WI38 (cell line): ENCODE data around the gene DCLK1.

Experiments used
- H3K4me3 ChIP-seq: 2 replicates; pipeline ENCODE4 v1.5.1; 2011; ENCODE audit warnings: low read depth, mild to moderate bottlenecking, control low read depth, low read length
- TF ChIP-seq, protein P1 (sequence below): IDR thresholded peaks from 2 replicates; pipeline ENCODE4 v1.5.1; 2012; ENCODE audit warnings: low read depth, mild to moderate bottlenecking, control low read depth, low read length

The DCLK1 gene

DNA sequence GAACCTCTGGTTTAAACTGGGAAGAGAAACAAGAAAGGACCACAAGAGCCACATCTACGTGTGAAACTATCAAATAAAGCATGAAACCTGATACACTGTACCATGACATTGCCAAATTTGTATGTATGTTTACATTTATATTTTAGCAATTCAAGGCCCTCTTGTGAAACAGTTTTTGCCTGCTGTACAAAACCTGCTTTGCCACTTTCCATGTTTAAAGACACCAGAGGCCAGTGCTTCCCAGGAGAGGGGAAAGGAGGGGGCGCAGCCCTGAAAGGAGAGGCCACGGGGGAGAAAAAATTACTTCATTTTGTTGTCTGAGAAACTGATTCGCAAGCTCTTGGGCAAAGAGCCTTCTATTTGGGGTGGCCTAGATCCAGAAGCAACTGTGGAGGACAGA is 124.8 kb downstream of the DCLK1 start:
- no peak overlapping the region for H3K4me3 ChIP-seq
- TF ChIP-seq, protein P1, sequence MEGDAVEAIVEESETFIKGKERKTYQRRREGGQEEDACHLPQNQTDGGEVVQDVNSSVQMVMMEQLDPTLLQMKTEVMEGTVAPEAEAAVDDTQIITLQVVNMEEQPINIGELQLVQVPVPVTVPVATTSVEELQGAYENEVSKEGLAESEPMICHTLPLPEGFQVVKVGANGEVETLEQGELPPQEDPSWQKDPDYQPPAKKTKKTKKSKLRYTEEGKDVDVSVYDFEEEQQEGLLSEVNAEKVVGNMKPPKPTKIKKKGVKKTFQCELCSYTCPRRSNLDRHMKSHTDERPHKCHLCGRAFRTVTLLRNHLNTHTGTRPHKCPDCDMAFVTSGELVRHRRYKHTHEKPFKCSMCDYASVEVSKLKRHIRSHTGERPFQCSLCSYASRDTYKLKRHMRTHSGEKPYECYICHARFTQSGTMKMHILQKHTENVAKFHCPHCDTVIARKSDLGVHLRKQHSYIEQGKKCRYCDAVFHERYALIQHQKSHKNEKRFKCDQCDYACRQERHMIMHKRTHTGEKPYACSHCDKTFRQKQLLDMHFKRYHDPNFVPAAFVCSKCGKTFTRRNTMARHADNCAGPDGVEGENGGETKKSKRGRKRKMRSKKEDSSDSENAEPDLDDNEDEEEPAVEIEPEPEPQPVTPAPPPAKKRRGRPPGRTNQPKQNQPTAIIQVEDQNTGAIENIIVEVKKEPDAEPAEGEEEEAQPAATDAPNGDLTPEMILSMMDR = no peak

DNA sequence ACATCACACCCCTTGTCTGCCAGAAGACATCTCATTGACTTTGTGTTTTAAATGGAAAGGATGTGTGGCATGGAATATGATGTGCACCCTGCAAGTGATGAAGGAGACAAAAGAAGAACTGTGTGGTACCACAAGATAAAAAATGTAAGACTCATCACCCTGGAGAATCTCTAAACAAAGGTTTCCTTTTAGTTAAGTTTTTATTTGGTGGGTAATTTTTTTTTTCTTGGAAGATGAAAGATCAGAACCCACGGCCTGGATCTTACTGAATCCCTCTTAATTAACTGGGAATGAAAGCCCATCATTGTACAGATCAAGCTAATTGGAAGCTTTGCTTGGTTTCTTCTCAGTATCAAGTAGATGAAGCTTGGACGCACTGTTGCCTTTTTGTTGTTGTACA is 129.6 kb downstream of the DCLK1 start:
- TF ChIP-seq, protein P1 = no peak
- H3K4me3 ChIP-seq = no peak overlapping the region

DNA sequence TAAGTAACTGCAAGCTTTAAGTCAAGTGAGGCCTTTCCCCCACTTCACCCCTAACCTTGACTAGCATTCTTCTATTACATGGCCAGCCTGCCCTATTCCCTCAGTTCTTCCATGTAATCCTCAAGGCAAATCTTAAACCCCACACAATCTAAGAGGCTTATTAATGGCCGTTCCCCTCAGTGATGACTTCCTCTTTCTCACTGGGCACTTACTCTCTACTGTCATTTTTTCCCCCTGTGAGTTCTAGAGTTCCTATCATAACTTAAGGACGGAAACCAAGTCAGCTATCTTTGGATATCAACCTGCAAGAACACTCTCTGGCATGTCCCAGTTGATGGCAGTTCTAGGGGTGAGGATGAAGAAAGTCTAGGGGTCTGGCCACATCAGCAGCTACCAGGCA is 131.2 kb downstream of the DCLK1 start:
- TF ChIP-seq, protein P1 = no peak
- no peak overlapping the region for H3K4me3 ChIP-seq

DNA sequence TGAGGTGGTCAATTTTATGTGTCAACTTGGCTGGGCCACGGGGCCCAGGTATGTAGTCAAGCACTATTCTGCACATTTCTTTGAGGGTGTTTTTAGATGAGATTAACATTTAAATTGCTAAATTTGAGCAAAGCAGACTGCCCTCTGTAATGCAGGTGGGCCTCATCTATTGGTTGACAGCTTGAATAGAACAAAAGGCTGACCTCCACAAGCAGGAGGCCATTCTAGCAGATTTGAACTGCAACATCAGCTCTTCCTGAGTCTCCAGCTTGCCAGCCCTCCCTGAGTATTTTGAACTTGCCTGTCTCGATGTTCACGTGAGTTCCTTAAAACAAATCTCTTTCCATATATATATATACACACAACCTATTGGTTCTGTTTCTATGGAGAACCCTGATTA is 134.8 kb downstream of the DCLK1 start:
- TF ChIP-seq, protein P1 = no peak
- no peak overlapping the region for H3K4me3 ChIP-seq

DNA sequence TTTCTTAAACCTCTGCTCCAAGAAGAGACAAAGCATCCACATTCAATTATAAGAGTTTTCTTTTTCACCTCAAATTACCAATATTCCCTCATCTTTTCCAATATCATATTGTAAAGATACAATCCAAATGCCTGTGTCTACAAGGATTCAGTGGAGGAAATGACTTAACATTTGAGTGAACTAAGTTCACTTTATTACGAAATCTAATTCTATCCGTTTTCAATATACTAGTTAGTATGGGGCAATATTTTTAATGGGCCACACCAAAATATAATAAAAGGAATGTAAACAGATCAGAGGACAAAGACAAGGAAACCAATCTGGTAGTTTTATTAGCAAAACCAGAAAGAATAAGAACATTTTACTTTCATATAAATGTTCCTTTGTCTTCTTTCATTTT is 136.0 kb downstream of the DCLK1 start:
- TF ChIP-seq, protein P1 = no peak
- no peak overlapping the region for H3K4me3 ChIP-seq

DNA sequence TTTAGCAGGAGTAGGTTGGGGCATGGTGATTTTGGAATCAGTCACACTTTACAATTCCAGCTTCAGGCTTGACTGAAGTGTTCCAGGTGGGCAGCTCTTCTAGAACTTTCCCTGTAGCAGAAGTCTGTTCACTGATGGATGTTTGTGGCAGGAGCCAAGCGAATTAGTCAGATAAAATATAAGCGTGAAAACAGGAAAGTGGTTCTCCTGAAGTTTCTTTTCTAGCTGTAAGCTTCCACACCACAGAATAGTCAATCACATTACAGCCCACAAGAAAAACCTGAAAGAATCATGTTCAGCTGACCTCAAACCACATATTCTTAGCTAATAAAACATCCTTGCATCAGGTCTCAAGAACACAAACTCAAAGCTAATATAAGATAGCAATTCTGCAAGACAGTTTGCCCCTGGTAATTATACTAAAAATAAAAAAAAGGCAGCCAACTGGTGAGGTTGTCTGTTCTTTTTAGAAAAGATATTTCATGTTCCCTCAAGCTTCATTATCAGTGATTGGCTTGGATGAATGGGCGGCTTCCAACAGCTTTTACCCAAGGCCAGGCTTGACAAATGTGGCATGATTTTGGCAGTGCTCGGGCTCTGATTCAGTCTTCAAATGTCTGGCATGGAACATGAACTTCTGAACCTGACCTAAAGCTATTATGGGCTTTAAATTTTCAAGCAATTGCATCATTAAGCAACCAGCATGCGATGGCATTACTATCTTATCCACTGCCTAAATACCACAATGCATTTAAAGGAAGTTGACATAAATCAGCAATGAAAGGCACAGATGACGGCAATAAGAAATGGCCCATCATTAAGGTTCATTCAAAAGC is 136.8 kb downstream of the DCLK1 start:
- TF ChIP-seq, protein P1 = no peak

DNA sequence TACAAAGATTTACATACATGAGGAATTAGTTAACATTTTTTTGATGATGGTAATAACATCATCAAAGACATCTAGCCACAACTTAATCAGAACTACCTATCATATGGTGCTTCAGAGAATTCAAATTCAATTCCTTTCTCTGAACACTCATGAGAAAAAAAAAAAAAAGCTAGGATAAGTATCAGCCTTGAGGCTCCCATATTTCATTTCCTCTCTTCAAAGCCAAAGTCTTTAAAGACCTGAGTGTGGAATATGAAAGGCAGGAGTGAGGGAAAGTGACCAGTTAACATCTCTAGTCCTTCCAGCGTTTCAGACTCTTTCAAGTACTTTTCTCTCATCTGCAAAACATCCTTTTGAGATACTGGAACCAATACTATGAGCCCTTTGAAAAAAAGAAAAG is 137.5 kb downstream of the DCLK1 start:
- no peak overlapping the region for H3K4me3 ChIP-seq
- TF ChIP-seq, protein P1 = no peak

More for the DNA sequence above, 136.8 kb downstream of the DCLK1 start:
- no peak overlapping the region for H3K4me3 ChIP-seq
